Psoas muscle (tissue), 8 donors: ENCODE data around the gene POC1B. TPM values are rescaled to one million over a fixed set of nuclear protein-coding genes. Genes with fewer than 3 reads are reported as not detected.

ENCODE experiments used
- ATAC-seq, 4 donors: fragments of 200-7000 bp; cut with Tn5 transposase; one replicate each; pipeline ENCODE4 v1.9.1; 2020; ENCODE audit warnings: moderate library complexity in 3 of 4, mild to moderate bottlenecking in 2 of 4
- DNase-seq, 2 donors: peaks; one replicate each; pipeline ENCODE4 v3.0.0-alpha.2; 2020
- H3K27ac ChIP-seq: fragments of 200-600 bp; one replicate; pipeline ENCODE4 v1.8.0; 2022
- H3K27me3 ChIP-seq, 3 donors: fragments of 200-600 bp in 1 of 3; one replicate each; pipeline versions ENCODE4 v1.6.1 to v1.8.0; 2013 to 2022; ENCODE audit warnings: low read length in 2 of 3, mild to moderate bottlenecking in 2 of 3, moderate library complexity in 1 of 3; ENCODE audit not compliant: insufficient read depth in 3 of 3
- H3K36me3 ChIP-seq, 2 donors: fragments of 200-600 bp in 1 of 2; one replicate each; pipeline versions ENCODE4 v1.6.1 to v1.8.0; 2013 to 2022; ENCODE audit warnings: low read depth in 1 of 2, mild to moderate bottlenecking in 1 of 2, moderate library complexity in 1 of 2; ENCODE audit not compliant: insufficient read depth in 1 of 2
- H3K4me1 ChIP-seq: fragments of 200-600 bp; one replicate; pipeline ENCODE4 v1.8.0; 2022
- H3K4me3 ChIP-seq: fragments of 200-600 bp; one replicate; pipeline ENCODE4 v1.8.0; 2022; ENCODE audit warnings: mild to moderate bottlenecking
- H3K9me3 ChIP-seq: fragments of 200-600 bp; one replicate; pipeline ENCODE4 v1.8.0; 2022
- CTCF ChIP-seq: fragments of 200-600 bp; IDR thresholded peaks from one replicate; pipeline ENCODE4 v1.8.0; 2022; ENCODE audit warnings: antibody characterized with exemption
- WGBS, 3 donors: extraction: QIAGEN DNeasy Blood & Tissue Kit; methylation state at CpG; one replicate each; pipeline versions ENCODE4 v1.1.6 to v1.1.7; 2013; 5-methylcytosine and 5-hydroxymethylcytosine counted together
- intact Hi-C, 2 donors: fragments of 100-400 bp; cut with DNase I; formaldehyde crosslinking; loops; one replicate each; pipeline versions ENCODE4 v1.11.0 to v1.14.2; 2022
- polyA plus RNA-seq, 3 donors: library from polyadenylated mRNA; stranded (reverse); fragments of 200-250 nt; gene quantifications; one replicate each; pipeline ENCODE4 v1.2.3, GENCODE V29; 2013
- total RNA-seq, 4 donors: library from RNA; stranded (reverse); fragmentation: NEBNext Ultra II Directional in 2 of 4; extraction: Animal tissue kit (Norgen Biotek cat#: 25700) in 2 of 4; gene quantifications; one replicate each; pipeline versions ENCODE4 v1.2.1 to v1.2.4, GENCODE V29; 2021 to 2023
- donor health status: healthy with polysubstance abuse.
- donor health status: DM: no; HTN: no; CAD: no; lungs with moderate emphysema.
- donor health status: Bipolar disorder and iron deficiency.
- donor health status: healthy.
- donor health status: DM: yes; HTN: yes; CAD: no.
- donor health status: DM: no; HTN: no; CAD: no.
- donor health status: DM: no; HTN: no; CAD: no.
- donor health status: DM: yes; HTN: yes; CAD: no.

POC1B gene
- total and polyA plus RNA-seq, 7 donors = 2.9 to 8.1 (median 5.3) TPM

GRCh38 chr12:89372584-89373370, 153.1 kb downstream of the POC1B start:
- peaks cover 4% of the 10 kb centered on the region for H3K4me1 ChIP-seq

GRCh38 chr12:89370850-89371249, 155.0 kb downstream of the POC1B start:
- Histone ChIP-seq H3K27ac (no peak overlapping the region), H3K36me3 (no peaks in the 10 kb centered on the region), H3K9me3 (no peaks in the 10 kb centered on the region), H3K27me3 (no peaks in the 10 kb centered on the region), H3K4me3 (no peak overlapping the region), H3K4me1 (peaks cover 4% of the 10 kb centered on the region)
- intact Hi-C loops = no loop called here
- 80 to 85% (median 84%) methylated on average over 7 of the region's 7 CpGs for WGBS, 3 donors
- ATAC-seq (no peak), DNase-seq (no peak)
- no peak for TF ChIP-seq CTCF

More at GRCh38 chr12:89372584-89373370, 153.1 kb downstream of the POC1B start:
- no peaks in the 10 kb centered on the region for H3K9me3 ChIP-seq
- no peak for TF ChIP-seq CTCF
- WGBS, 3 donors = 84 to 87% (median 84%) methylated on average over 6 of the region's 6 CpGs
- no peak overlapping the region for H3K4me3 ChIP-seq
- intact Hi-C loops = no loop called here
- H3K27me3 ChIP-seq = no peaks in the 10 kb centered on the region
- DNase-seq (no peak), ATAC-seq (no peak)
- H3K36me3 ChIP-seq = no peaks in the 10 kb centered on the region
- no peak overlapping the region for H3K27ac ChIP-seq

GRCh38 chr12:89370421-89370831, 155.4 kb downstream of the POC1B start:
- H3K36me3 ChIP-seq = no peaks in the 10 kb centered on the region
- 84 to 92% (median 84%) methylated on average over 3 of the region's 3 CpGs for WGBS, 3 donors
- H3K9me3 ChIP-seq = no peaks in the 10 kb centered on the region
- peaks cover 4% of the 10 kb centered on the region for H3K4me1 ChIP-seq
- H3K27ac ChIP-seq = no peak overlapping the region
- intact Hi-C loops = no loop called here
- no peaks in the 10 kb centered on the region for H3K27me3 ChIP-seq
- no peak overlapping the region for H3K4me3 ChIP-seq
- ATAC-seq = no peak
- TF ChIP-seq CTCF = no peak
- no peak for DNase-seq

Other genes starting within 250 kb of the POC1B start
- 10 to 100 TPM; 10.5 to 27.0 (median 13.3) TPM for gene DUSP6, start 173.5 kb downstream of the POC1B start, total RNA-seq
- 10 to 100 TPM in 1 of 3 donors, 1 to 10 TPM in 2; 5.0 to 15.5 (median 7.1) TPM for gene DUSP6, start 173.5 kb downstream of the POC1B start, polyA plus RNA-seq
- gene GALNT4, start 1.3 kb downstream of the POC1B start, total RNA-seq = 1 to 10 TPM; 1.2 to 1.6 (median 1.3) TPM
- gene GALNT4, start 1.3 kb downstream of the POC1B start, polyA plus RNA-seq = 1 to 10 TPM in 1 of 3 donors, under 1 TPM in 2; 0.42 to 1.2 (median 0.82) TPM
- 10 to 100 TPM; 27.8 to 45.6 (median 37.8) TPM for gene ATP2B1, start 182.8 kb upstream of the POC1B start, total RNA-seq
- 10 to 100 TPM; 14.3 to 54.0 (median 26.9) TPM for gene ATP2B1, start 182.8 kb upstream of the POC1B start, polyA plus RNA-seq